CD14-positive monocyte (primary cell): ENCODE results near the gene MAVS. TPM values are rescaled to one million over a fixed set of nuclear protein-coding genes. Genes with fewer than 3 reads are reported as not detected.

Experiments used
- DNase-seq, 3 donors: peaks; one replicate each; pipeline ENCODE4 v3.0.0-alpha.2; 2011 to 2022
- H2AFZ ChIP-seq: 2 replicates; pipeline ENCODE4 v1.6.0; 2012; ENCODE audit warnings: mild to moderate bottlenecking, low read depth, low read length, inconsistent platforms; ENCODE audit not compliant: insufficient read depth, poor library complexity, severe bottlenecking
- H3K27ac ChIP-seq, 2 donors: 1 replicate in 1 of 2; 2 replicates in 1 of 2; pipeline ENCODE4 v1.5.1; 2012 to 2013; ENCODE audit warnings: low read length in 2 of 2, control low read depth in 1 of 2, inconsistent platforms in 1 of 2, low read depth in 1 of 2, mild to moderate bottlenecking in 1 of 2
- H3K27me3 ChIP-seq, 2 donors: one replicate each; pipeline versions ENCODE4 v1.6.0 to v1.6.1; 2011 to 2013; ENCODE audit warnings: low read length in 2 of 2; ENCODE audit not compliant: control insufficient read depth in 2 of 2, insufficient read depth in 2 of 2
- H3K36me3 ChIP-seq, 2 donors: replicated peaks in 1 of 2; 1 replicate in 1 of 2; 2 replicates in 1 of 2; pipeline versions ENCODE4 v1.5.1 to v1.6.1; 2012 to 2013; ENCODE audit warnings: low read length in 2 of 2, control low read depth in 1 of 2, inconsistent platforms in 1 of 2, mild to moderate bottlenecking in 1 of 2; ENCODE audit not compliant: insufficient read depth in 2 of 2, control insufficient read depth in 1 of 2
- H3K4me1 ChIP-seq, 2 donors: 1 replicate in 1 of 2; 2 replicates in 1 of 2; pipeline versions ENCODE4 v1.5.1 to v1.6.1; 2012 to 2013; ENCODE audit warnings: low read length in 2 of 2, control low read depth in 1 of 2, inconsistent platforms in 1 of 2, mild to moderate bottlenecking in 1 of 2, moderate library complexity in 1 of 2; ENCODE audit not compliant: insufficient read depth in 2 of 2, control insufficient read depth in 1 of 2
- H3K4me2 ChIP-seq: replicated peaks from 2 replicates; pipeline ENCODE3; 2012; ENCODE audit warnings: low read length, moderate library complexity, mild to moderate bottlenecking; ENCODE audit not compliant: poor library complexity, severe bottlenecking; ENCODE audit errors: extremely low read depth
- H3K4me3 ChIP-seq, 3 experiments: fragments of 200-600 bp in 1 of 3; sonication (generic) in 1 of 3; replicated peaks in 1 of 3; 1 replicate in 2 of 3; 2 replicates in 1 of 3; pipeline ENCODE4 v1.5.1; 2011 to 2013; ENCODE audit warnings: low read length in 3 of 3, mild to moderate bottlenecking in 3 of 3, control low read depth in 2 of 3, low read depth in 2 of 3, inconsistent platforms in 1 of 3, moderate library complexity in 1 of 3
- H3K79me2 ChIP-seq: 2 replicates; pipeline ENCODE4 v1.6.0; 2012; ENCODE audit warnings: mild to moderate bottlenecking, control low read depth, inconsistent platforms, low read length, moderate library complexity; ENCODE audit not compliant: insufficient read depth
- H3K9ac ChIP-seq: 2 replicates; pipeline ENCODE4 v1.6.0; 2017; ENCODE audit warnings: low read length, mild to moderate bottlenecking; ENCODE audit not compliant: insufficient read depth, poor library complexity, severe bottlenecking
- H3K9me3 ChIP-seq, 2 donors: replicated peaks in 1 of 2; 1 replicate in 1 of 2; 2 replicates in 1 of 2; pipeline versions ENCODE4 v1.5.1 to v1.6.1; 2012 to 2013; ENCODE audit warnings: low read length in 2 of 2, control low read depth in 1 of 2; ENCODE audit not compliant: control insufficient read depth in 1 of 2, insufficient read depth in 1 of 2
- H4K20me1 ChIP-seq: 2 replicates; pipeline ENCODE4 v1.6.0; 2012; ENCODE audit warnings: mild to moderate bottlenecking, low read length, control low read depth, moderate library complexity; ENCODE audit not compliant: insufficient read depth
- H3K27ac Mint-ChIP-seq, 7 donors: one replicate each; pipeline ENCODE4 v1.8.0; 2020; ENCODE audit warnings: mild to moderate bottlenecking in 7 of 7, mixed read lengths in 7 of 7, moderate library complexity in 6 of 7, inconsistent platforms in 2 of 7
- H3K27me3 Mint-ChIP-seq, 3 donors: one replicate each; pipeline ENCODE4 v1.8.0; 2021 to 2022; ENCODE audit warnings: low read depth in 3 of 3, mild to moderate bottlenecking in 3 of 3, mixed read lengths in 3 of 3, moderate library complexity in 3 of 3, inconsistent platforms in 1 of 3
- H3K36me3 Mint-ChIP-seq, 2 donors: one replicate each; pipeline ENCODE4 v1.8.0; 2020; ENCODE audit warnings: mixed read lengths in 2 of 2, inconsistent platforms in 1 of 2, mild to moderate bottlenecking in 1 of 2
- H3K4me1 Mint-ChIP-seq: one replicate; pipeline ENCODE4 v1.8.0; 2020; ENCODE audit warnings: mild to moderate bottlenecking, mixed read lengths
- H3K4me3 Mint-ChIP-seq, 2 donors: one replicate each; pipeline ENCODE4 v1.8.0; 2020; ENCODE audit warnings: mild to moderate bottlenecking in 2 of 2, mixed read lengths in 2 of 2, moderate library complexity in 1 of 2
- H3K9me3 Mint-ChIP-seq, 7 donors: one replicate each; pipeline ENCODE4 v1.8.0; 2020 to 2022; ENCODE audit warnings: mixed read lengths in 7 of 7, mild to moderate bottlenecking in 6 of 7, moderate library complexity in 6 of 7, inconsistent platforms in 2 of 7
- CTCF ChIP-seq: fragments of 200-600 bp; IDR thresholded peaks from one replicate; pipeline ENCODE4 v1.8.0; 2022; ENCODE audit warnings: antibody characterized with exemption, mild to moderate bottlenecking
- WGBS: methylation state at CpG from one replicate; pipeline ENCODE4 v1.1.5; 2013; ENCODE audit warnings: missing lambda C conversion rate; ENCODE audit not compliant: insufficient coverage; 5-methylcytosine and 5-hydroxymethylcytosine counted together
- intact Hi-C, 2 donors: fragments of 100-400 bp; cut with micrococcal nuclease; formaldehyde crosslinking; loops; one replicate each; pipeline versions ENCODE4 v1.15.0 to v1.15.1; 2023
- polyA plus RNA-seq, 3 donors: library from polyadenylated mRNA; depleted of rRNA in 1 of 3; unstranded in 2 of 3; stranded (reverse) in 1 of 3; fragments of 300-500 nt in 2 of 3; fragments of >200 nt in 1 of 3; fragmentation: Illumina TruSeq in 2 of 3; gene quantifications; 1 replicate in 2 of 3; 2 replicates in 1 of 3; pipeline ENCODE4 v1.2.3, GENCODE V29; 2012 to 2021

MAVS gene
- polyA plus RNA-seq, 3 donors: 1.8 to 16.6 (median 3.2) TPM

- Mint-ChIP-seq H3K27ac (peak overlapping the region; percentile 72 to 95 (median 83)), H3K9me3 (peaks cover 0 to 3% (median 0%) of the 10 kb centered on the region in 7 donors), H3K4me3 (peak overlapping the region; percentile 87 to 95), H3K4me1 (peaks cover 31% of the 10 kb centered on the region), H3K36me3 (no peaks in the 10 kb centered on the region), H3K27me3 (peaks cover 0 to 1% (median 0%) of the 10 kb centered on the region in 3 donors)
- no peak for DNase-seq
- Histone ChIP-seq H3K9me3 (no peaks in the 10 kb centered on the region), H4K20me1 (peaks cover 23% of the 10 kb centered on the region), H3K36me3 (no peaks in the 10 kb centered on the region), H3K4me1 (peaks cover 13 to 22% of the 10 kb centered on the region in 2 donors), H3K27ac (peak overlapping the region; percentile 63 to 83), H3K4me3 (peak overlapping the region; percentile 81 to 92 (median 88)), H3K79me2 (peaks cover 53% of the 10 kb centered on the region), H3K27me3 (no peaks in the 10 kb centered on the region), H3K4me2 (peak overlapping the region; percentile 91), H2AFZ (peak overlapping the region; percentile 90), H3K9ac (peak overlapping the region; percentile 81)
- under 1% methylated on average over 14 of the region's 22 CpGs for WGBS
- intact Hi-C loops: loop anchor here (2.0 to 10.0 kb wide), 3 partner anchors 26 to 62 kb away; partner anchors contain the start of genes AP5S1 (in 1 of the 2), CENPB (in 1 of the 2) and SPEF1 (in 1 of the 2)
- TF ChIP-seq CTCF: no peak
Measured at GRCh38 chr20:3846378-3846739, 275 bp upstream of the MAVS start.

- no peaks in the 10 kb centered on the region for H3K36me3 Mint-ChIP-seq
- peak overlapping the region; percentile 90 for H2AFZ ChIP-seq
- H3K4me1 ChIP-seq: peaks cover 13 to 22% of the 10 kb centered on the region in 2 donors
- no peaks in the 10 kb centered on the region for H3K27me3 ChIP-seq
- H3K4me1 Mint-ChIP-seq: peaks cover 30% of the 10 kb centered on the region
- peak overlapping the region; percentile 81 for H3K9ac ChIP-seq
- H3K27me3 Mint-ChIP-seq: peaks cover 0 to 1% (median 0%) of the 10 kb centered on the region in 3 donors
- no peak for TF ChIP-seq CTCF
- peak overlapping the region; percentile 91 for H3K4me2 ChIP-seq
- WGBS: 42% methylated on average over 5 of the region's 8 CpGs
- H4K20me1 ChIP-seq: peaks cover 28% of the 10 kb centered on the region
- intact Hi-C loops: loop anchor here (2.0 to 10.0 kb wide), 3 partner anchors 27 to 63 kb away; partner anchors contain the start of genes AP5S1 (in 1 of the 2), CENPB (in 1 of the 2) and SPEF1 (in 1 of the 2)
- H3K9me3 ChIP-seq: no peaks in the 10 kb centered on the region
- H3K4me3 ChIP-seq: peak overlapping the region; percentile 81 to 92 (median 88)
- peak overlapping the region; percentile 85 to 95 (median 93) for H3K27ac Mint-ChIP-seq
- peak overlapping the region; percentile 66 to 83 for H3K27ac ChIP-seq
- H3K9me3 Mint-ChIP-seq: peaks cover 0 to 3% (median 0%) of the 10 kb centered on the region in 7 donors
- H3K79me2 ChIP-seq: peaks cover 61% of the 10 kb centered on the region
- no peaks in the 10 kb centered on the region for H3K36me3 ChIP-seq
- peak overlapping the region; percentile 87 to 95 for H3K4me3 Mint-ChIP-seq
- peak in 1 of 3 donors; percentile 8 for DNase-seq
Measured at GRCh38 chr20:3847429-3847940, 851 bp downstream of the MAVS start.
